HG03457 (cell line): Measurements from ENCODE around the gene VWC2L.

Source experiments
- ATAC-seq: cut with Tn5 transposase; IDR thresholded peaks from one replicate; pipeline ENCODE4 v1.9.1; 2021; ENCODE audit warnings: moderate number of reproducible peaks; ENCODE audit not compliant: unreplicated experiment

VWC2L gene

DNA sequence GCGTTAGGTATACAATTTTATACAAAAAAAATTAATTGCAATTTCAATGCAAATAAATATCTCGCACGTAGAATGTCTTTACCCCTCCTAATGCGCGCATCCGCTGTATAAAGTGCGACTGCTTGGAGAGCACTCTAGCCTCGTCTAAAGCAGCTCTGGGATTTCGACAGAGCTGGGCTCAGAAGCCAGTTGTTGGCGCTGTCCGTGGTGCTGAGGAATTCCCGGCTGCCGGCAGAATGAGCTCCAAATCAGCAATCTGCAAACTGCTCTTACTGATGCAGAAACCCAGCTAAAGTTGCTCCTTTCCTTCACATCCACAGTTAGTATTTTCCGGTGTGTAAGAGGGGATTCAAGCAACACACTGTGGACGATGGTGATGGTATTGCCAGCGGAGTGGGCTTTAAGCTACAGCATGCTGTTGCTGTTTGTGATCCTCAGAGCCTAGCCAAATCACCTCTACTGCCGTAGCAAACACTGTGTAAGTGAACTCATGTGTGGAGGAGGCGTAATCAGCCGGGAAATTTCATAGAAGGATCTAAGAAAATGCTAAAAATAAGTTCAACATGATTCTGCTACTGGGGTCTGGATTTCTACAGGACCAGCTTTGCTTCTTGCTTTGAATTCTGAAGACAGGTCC is at the start of gene VWC2L:
Gene VWC2L, plus strand, starts transcription at position 137 of the 637 bp plus-strand sequence. CDS start 3,140 bp downstream, outside the sequence.
- no peak for ATAC-seq

DNA sequence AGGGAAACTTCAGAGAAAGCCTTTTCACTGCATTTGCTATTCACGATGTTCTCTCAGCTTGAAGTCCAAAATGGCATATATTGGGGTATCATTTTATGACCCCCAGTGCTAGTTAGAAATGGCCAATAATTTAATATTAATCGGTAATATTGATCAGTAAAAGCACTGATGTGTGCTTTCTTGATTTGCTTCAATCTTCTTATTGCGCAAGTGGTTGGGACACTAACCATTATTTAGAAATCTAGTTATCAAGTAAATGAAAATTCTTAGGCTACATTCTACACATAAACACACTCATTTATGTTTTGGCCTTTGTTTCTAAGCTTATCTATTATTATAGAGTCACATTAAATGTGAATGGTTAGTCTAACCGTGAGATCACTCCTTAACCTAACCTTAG is 49.7 kb upstream of the VWC2L start:
- ATAC-seq = no peak

DNA sequence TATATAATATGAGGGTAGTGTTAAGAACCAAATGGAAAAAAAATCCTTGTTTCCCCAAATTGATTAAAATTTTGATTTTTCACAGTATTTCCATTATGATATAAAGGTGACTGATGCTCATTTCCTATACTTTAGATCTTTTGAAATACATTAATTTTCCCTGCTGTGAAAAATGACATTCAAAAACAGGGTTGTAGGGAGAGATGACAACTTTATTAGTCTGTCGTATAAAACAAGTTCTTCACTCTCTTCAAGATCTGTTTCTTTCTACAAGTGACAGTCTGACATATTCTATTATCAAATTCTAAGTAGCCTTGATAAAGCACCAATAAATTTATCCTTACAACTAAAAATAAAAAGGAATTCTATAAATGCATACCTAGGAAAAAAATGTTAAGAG is 45.3 kb upstream of the VWC2L start:
- no peak for ATAC-seq

DNA sequence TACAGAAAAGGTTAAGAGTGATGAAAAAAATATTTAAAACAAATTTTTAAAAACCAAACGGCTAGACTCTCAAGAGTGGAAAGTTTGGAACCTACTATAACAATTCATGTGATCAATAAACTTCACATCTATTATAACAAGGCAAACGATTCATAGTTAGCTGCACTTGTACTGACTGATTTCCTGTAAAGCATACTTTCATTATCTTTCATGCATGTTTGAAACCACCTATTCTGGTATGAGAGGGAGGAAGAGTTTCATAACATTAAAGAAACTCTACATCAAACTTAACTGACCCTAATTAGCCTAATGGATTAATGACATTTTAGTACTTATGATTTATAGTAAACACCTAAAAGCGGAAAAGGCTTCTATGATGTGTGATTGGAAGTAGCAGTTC is 43.7 kb upstream of the VWC2L start:
- ATAC-seq = no peak

DNA sequence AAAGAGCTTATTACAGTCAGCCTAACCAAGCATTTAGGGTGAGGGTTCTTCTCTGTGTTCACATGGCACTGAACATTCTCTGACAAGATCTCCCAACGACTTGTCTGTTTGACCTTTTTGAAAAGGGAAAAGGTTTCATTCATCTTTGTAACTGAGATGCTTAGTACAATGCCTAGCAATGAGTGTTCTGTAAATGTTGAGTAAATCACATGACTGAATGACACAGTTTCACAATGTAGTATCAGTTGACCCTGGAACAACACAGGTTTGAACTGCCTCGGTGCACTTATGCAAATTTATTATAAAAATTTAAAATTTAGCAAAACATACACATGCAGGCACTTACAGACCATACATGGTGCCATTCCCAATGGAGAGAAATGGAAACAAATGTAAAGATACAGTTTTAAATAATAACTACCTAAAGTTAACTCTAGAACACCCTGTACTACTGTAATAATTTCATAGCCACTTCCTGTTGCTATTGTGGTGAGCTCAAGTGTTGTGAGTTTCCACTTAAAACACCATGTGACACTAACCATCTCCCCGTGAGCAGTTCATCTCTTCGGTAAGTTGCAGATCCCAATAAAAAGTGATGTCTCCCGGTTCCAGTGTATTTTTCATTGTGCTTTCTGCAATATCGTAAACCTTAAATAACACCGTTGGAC is 34.1 kb upstream of the VWC2L start:
- no peak for ATAC-seq

DNA sequence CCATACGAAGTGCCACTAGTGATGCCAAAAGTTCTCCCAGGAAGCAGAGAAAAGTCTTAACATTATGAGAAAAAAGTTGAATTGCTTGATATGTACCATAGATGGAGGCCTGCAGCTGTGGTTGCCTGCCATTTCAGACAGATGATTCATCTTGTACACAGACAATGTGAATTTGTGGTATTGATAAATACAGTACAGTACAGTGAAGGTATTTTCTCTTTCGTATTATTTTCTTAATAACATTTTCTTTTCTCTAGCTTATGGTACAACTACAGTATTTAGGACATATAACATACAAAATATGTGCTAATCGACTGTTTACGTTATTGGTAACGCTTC is 33.6 kb upstream of the VWC2L start:
- no peak for ATAC-seq

DNA sequence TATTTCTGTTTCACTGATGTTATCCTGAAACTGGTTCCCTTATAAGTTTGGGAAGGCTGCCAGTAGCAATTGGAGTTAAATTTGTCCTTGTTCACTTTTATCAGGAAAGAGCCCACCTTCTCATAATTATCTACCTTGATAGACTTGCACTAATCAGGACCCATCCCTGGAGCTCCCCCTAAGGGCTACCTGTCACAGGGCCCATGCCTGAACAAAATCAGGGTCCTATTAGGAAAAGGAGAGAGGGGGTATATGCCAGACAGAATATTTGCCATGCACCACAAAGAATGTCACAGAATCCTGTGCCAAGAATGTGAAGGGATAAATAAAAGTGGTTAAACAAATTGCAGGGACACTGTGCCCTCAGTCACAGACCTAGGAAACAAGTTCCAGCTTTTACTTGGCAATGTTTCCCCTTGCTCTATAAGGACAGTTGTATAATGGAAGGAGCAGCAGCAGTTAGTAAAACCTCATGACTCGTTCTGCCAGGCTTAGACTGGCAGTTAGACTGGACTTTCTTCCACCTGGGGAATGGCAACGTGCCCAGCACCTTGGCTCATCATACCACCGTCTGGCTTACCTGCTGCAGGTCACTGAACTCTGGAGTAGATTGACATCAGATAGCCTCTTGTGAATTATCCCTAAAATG is 32.3 kb upstream of the VWC2L start:
- no peak for ATAC-seq

DNA sequence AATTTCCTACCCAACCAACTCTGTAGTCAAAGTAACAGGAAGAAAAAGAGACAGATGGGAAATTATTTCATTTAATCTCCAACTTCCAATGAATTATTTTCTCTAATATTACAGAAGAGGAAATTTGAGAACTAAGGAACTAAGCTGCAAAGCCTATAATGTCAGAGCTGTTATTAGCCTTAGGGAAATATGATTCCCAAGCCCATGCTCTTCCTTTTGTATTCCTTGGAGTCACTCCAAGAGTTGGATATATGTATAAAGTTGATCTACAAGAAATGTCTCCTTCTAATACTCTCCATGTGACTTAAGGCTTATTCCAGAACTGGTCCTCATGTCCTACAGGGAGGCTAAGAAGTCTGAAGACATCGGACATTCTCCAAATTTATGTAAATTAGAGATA is 31.6 kb upstream of the VWC2L start:
- ATAC-seq = no peak

DNA sequence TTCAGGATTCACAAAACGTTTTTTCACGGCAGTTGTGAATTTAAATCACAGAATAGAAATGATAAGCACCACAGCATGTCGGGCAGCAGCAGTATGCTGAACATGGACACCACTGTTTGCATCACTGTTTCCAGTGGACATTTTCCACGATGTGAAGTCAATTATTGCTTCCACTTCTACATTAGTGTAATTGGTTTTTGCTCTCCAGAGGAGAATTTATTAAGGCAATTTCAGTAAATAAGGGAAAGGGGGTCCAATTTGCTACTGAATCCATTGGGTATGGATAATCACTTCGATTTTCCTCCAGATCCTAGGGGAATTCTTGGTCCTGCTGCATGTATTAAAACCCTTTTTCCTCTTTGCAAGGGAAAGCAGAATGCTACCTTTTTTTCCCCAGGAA is 30.2 kb upstream of the VWC2L start:
- ATAC-seq = no peak

DNA sequence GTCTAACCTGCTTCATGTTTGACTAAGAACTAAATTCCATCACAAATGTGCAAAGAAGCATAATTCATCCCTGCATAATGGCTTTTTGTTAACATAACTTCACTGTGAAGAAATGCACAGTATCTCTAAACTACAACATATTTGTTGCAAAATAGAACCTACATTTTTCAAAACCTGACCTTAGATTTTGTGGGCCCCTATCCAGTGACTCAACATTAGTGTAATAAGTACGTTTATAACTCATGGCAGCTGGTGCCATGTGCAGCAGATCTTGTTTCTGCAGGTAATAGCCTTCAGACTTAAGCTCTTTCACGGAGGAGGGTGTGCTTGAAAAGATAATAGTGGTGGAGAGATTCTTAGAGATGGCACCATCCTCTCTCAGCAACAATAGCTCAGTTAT is 28.6 kb upstream of the VWC2L start:
- no peak for ATAC-seq

DNA sequence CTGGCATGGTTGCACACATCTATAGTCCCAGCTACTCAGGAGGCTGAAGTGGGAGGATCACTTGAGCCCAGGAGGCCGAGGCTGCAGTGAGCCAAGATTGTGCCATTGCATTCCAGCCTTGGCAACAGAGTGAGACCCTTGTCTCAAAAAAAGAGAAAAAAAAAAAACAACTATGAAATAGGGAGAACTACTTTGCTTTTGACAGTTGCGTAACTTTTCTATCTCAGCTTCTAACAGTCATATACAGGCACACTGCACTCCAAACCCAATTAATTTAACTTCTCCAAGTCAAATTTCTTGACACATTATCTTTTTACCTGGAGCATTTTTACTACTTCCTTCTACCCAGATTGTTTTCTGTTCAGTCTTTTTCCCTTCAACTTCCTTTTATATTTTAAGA is 24.1 kb upstream of the VWC2L start:
- ATAC-seq = no peak

DNA sequence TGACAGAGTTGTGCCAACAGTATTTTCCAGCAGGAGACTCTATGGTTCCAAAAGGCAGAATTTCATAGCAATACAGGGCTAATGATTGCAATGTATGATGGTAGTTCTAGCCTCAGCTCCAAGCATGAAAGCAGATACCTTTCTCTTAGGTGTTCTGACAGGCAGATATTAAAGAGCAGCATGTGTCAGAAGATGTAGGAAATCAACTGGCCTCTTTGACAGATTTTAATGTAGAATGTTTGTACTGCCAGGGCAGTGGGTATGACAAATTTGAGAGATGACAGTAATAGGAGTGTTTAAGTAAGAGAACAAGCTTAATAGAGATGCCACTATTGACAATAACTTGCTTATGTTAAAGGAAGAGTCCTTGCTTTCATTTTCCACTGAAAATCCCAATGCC is 21.5 kb upstream of the VWC2L start:
- ATAC-seq = no peak

DNA sequence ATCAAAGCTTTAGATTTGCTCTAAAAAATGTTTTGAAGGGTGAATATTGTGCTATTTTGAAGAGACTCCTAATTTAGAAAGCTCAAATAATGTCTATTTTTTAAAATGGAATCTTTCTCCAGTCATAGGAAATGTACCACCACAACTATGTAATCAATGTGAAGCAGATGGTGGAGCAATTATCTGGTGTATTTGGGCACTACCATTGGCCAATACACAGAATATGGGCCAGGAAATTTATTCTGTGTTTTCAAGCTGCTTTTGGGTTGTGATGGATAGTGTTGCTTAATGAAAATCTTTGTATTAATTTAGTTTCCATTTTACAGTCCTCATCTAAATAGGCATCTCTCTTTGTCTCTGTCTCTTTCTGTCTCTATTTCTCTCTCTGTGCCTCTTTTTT is 17.1 kb upstream of the VWC2L start:
- ATAC-seq = no peak

DNA sequence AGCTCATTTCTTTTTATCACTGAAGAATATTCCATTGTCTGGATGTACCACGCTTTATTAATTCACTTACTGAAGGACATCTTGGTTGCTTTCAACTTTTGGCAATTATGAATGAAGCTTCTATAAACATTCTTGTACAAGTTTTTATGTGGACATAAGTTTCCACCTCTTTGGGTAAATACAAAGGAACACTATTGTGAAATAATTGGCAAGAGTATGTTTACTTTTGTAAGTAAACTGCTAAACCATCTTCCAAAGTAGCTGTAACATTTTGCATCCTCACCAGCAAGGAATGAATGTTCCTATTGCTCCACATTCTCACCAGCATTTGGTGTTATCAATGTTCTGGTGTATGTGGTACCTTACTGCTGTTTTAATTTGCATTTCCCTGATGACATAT is 15.8 kb upstream of the VWC2L start:
- no peak for ATAC-seq

DNA sequence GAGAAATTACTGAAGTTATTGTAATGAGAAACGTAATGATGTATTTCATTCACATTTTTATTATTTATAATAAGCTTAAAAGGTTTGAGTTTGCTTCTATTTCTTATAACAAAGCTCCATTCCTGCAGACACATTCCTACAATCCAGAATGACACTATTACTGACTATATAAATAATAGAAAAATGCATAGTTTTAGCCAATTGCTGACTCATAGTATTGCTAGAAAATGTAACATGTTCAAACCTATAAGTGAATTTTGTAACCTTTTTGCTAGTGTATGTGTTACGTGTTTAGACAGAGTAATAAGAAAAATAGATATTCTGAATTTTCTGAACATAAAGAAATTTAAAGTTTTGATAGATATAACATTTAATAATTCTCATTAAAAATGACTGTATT is 9.3 kb upstream of the VWC2L start:
- no peak for ATAC-seq

DNA sequence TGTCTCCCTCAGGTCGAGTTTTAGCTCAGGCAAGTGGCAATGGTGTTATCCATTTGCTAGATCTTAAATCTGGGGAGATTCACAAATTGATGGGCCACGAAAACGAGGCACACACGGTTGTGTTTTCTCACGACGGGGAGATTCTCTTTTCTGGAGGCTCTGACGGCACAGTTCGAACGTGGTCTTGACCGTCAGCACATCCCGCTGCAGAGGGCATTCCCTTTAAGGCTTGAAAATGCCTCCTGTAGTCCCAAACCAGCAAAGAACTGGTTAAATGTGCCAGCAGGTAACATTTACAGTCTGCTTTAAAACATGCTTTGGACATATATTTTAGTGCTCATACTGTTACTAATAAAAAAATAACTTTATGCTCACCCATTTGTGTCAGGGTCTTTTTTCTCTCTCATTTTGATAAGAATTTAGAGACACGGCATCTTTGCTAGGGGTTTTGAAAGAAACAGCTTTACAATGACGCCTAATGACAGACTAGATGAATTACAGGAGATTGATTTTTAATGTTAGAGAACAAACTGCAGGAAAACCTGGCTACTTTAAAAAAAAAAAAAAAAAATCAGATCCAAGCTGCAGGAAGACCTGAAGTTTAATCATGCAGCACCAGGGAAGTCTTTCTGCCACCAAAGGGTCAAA is 602 bp upstream of the VWC2L start:
- ATAC-seq = no peak

DNA sequence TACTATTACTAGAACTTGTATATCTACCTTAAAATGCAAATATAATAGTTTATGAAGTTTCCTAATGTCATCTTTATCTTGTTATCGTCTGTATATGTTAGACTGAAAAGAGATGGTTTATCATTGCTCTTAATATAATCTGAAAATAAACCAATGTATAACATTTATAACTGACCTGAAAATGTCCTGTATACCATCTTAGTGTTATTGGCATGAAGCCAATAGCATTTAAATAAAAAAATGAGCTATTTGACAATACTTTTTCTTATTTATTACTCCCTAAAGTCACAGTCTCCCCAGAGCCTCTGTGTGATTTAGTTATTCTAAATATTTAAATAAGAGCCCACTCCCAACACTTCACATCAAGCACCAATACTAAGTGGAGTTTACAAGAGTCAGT is 1.8 kb downstream of the VWC2L start:
- ATAC-seq = no peak

DNA sequence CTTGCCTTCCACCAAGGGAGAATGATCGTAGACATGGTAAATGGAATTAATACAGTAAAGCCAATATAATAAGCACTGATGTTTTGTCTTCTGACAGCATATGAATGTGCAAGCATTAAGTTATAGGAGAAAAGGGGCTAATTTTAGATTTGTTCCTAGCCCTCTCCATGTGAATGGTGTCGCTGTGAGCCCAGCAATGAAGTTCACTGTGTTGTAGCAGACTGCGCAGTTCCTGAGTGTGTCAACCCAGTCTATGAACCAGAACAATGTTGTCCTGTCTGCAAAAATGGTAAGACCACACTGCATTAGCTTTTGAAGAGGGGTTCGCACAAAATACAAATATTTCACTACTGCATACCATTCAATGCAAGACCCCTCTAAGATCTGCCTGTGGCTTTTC is 25.6 kb downstream of the VWC2L start:
- no peak for ATAC-seq

DNA sequence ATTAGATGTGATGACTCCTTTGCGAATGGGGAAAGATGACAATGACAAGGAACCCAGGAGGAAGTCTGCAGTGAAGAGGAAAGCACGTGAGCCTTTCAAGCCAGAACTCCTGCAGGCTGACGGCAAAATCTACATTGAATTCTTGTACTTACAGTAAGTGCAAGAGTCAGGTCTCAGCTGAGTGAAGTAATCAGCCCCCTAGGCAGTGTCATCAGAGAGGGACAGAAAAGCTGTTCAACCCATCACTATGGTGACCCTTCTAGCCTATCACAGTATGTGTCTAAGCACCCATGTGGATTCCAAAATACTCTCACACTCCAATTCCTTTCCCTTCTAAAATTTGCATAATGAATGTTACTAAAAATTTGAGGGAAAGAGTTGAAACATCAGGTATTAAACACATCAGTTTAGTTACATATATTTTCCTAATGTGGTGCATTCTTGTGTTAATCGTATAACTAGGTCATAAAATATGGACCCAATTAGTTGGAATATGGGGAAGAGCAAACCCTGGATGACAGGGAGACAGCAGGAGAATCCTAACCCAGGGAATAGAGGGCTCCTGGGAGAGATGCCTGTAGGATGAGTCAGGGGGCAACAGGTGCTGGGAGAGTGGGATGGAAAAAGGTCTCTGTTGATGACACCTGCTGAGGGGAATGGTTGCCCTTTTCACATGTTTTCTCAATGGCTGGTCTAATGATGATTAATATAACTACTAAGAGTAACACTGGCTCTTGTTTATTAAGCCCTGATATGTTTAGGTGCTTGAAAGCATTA is 39.5 kb downstream of the VWC2L start:
- no peak for ATAC-seq

DNA sequence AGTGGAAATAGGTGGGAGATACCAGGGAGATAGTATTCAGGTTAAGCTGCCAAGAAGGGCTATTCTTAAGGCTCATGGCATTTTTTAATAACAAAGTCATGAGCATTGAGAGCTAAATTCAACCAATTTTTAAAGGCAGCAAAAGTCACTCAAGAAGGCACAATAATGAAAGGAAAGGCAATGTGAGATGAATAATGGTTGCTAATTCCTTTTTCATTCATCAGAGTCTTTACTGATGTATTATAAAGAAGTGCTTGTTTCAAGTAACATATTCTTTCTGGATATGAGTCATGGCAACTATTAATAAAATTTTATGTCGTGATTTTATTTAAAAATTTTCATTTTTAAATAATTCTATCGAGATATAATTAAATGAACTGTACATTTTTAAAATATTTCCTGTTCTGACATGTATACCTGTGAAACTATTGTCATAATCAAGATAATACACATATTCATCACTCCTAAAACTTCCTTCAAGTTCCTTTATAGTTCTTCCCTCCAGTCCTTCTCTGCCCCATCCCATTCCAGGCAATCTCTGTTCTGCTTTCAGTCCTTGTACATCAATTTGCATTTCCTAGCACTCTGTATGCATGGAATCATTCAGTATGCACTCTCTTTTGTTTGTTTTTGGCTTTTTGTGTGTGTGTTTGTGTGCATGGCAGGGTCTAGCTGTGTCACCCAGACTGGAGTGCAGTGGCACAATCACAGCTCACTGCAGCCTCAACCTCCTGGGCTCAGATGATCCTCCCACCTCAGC is 40.8 kb downstream of the VWC2L start:
- ATAC-seq = no peak
